ENCODE results near the gene PBX1. TPM values are rescaled to one million over a fixed set of nuclear protein-coding genes. Genes with fewer than 3 reads are reported as not detected.

Gene PBX1
- total RNA-seq, 1 donor from 2014 or later: 52.2 TPM

DNA sequence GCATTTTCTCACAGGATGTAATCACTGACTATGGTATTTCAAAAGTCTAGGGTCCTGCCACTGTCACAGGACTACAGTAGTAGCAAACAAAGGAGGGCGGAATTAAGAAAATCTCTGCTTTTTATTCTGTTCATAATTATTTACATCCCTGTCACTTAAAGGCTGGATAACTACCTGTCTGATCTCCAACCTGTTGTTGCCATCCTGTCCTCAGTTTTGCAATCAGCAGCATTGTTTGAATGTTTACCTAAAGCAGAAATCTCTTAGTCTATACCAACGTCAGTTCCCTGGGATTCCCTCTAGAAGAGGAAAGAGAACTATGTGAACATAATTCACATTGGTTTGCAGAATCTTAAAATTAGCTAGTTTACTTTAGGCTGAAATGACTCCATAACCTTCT is 218.5 kb downstream of the PBX1 start:
- no peak for DNase-seq (ENCODE audit: low spot score)
- intact Hi-C loops (cut with DNase I): no loop called here

DNA sequence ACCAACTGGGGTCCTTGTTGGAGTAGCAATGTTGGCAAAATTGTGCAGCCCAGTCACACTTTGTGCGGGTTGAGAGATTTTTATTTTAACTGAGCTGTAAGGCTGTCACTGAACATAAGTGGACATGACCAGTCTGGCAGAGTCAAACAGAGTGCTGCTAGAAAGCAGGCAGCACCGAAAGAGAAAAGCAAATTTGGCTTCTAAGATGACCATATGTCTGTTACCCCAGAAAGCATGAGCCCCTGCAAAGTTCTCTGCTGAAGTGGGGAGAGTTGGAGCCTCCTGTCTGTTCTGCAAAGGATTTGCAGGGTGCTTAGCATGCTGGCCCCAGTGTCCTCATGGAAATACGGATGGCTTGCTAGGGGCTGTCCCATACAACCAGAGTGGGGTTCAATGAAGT is 220.4 kb downstream of the PBX1 start:
- intact Hi-C loops (cut with DNase I): no loop called here
- DNase-seq (ENCODE audit: low spot score): no peak

DNA sequence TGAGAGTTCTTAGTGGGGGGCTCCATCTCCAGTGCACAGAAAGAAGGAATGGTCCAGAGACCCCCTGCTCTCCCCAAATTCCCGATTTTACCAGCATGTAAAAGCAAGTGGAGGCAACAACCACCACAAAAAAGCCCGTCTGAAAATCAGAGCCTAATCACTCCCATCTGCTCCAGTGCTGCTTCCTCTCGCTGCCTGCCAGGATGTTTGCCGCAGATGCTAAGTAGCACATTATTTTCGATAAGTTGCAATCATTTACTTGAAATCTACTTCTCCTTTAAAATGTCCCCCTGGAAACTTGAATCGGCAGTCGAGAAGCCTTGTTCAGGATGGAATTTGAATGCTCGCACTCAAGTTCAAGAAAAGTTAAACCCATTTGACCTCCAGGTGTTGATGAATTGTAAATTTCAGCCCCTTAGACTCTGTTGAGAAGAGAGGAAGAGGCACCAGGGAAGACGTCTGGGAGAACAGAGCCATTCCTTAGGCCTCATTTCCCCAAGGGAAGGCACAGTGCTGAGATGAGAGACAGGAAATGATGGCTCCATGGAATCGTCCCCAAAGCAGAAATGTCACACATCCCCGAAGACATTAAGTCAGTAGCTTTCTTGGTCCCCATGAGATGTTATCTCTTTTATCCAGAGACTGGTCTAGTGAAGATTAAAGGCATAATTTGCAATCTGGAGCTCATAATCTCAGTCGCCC is 221.3 kb downstream of the PBX1 start:
- intact Hi-C loops (cut with DNase I): loop anchor here (5.0 to 10.0 kb wide), 2 partner anchors 143 to 955 kb away; no protein-coding TSS in a partner anchor

GRCh38 chr1:164780863-164781262 is 221.9 kb downstream of the PBX1 start:
- intact Hi-C loops (cut with DNase I): loop anchor here (5.0 to 10.0 kb wide), 2 partner anchors 144 to 956 kb away; no protein-coding TSS in a partner anchor
- no peak for DNase-seq (ENCODE audit: low spot score)

More for the DNA sequence above, 221.3 kb downstream of the PBX1 start:
- no peak for DNase-seq (ENCODE audit: low spot score)

- DNase-seq (ENCODE audit: low spot score): no peak
- intact Hi-C loops (cut with DNase I): loop anchor here (5.0 to 10.0 kb wide), 2 partner anchors 145 to 957 kb away; no protein-coding TSS in a partner anchor
These were observed 223.0 kb downstream of the PBX1 start for GRCh38 chr1:164781972-164782371.

GRCh38 chr1:164783778-164784555 is 225.0 kb downstream of the PBX1 start:
- no peak for DNase-seq (ENCODE audit: low spot score)
- intact Hi-C loops (cut with DNase I): loop anchor here (5.0 to 10.0 kb wide), 2 partner anchors 147 to 959 kb away; no protein-coding TSS in a partner anchor

- no peak for DNase-seq (ENCODE audit: low spot score)
- intact Hi-C loops (cut with DNase I): loop anchor here (5.0 to 10.0 kb wide), 2 partner anchors 148 to 960 kb away; no protein-coding TSS in a partner anchor
These were observed 226.0 kb downstream of the PBX1 start for GRCh38 chr1:164784960-164785359.

DNA sequence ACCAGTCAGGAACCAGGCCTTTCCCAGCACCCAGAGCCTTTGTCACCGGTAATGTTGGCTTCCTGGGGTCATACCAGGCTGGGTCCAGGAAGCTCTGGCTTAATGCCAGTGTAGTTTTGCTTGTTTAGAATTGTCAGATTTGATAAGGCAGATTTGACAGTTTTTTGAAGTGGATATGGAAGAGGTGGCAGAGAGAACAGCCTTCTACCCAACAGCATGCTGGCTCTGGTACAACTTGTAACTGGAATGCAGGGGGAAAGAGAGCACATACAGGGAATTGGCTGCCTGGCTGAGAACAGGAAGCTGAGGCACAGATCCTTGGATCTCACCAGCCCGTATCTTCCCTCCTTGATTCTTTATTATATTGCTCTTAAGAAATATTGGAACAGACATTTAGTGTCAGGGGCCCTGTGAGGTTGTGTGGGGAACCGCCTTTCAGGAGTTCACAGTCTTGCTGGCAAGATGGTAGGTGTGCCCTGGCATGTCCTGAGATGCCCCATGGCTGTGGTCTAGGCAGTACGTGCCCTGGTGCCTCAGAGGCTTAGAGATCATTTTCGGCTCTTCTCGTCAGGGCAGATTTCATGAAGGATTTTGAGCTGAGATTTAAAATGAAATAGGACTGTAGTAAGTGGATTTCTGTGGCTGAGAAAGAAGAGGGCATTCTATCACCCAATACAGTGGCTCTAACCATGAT is 227.0 kb downstream of the PBX1 start:
- DNase-seq (ENCODE audit: low spot score): no peak

DNA sequence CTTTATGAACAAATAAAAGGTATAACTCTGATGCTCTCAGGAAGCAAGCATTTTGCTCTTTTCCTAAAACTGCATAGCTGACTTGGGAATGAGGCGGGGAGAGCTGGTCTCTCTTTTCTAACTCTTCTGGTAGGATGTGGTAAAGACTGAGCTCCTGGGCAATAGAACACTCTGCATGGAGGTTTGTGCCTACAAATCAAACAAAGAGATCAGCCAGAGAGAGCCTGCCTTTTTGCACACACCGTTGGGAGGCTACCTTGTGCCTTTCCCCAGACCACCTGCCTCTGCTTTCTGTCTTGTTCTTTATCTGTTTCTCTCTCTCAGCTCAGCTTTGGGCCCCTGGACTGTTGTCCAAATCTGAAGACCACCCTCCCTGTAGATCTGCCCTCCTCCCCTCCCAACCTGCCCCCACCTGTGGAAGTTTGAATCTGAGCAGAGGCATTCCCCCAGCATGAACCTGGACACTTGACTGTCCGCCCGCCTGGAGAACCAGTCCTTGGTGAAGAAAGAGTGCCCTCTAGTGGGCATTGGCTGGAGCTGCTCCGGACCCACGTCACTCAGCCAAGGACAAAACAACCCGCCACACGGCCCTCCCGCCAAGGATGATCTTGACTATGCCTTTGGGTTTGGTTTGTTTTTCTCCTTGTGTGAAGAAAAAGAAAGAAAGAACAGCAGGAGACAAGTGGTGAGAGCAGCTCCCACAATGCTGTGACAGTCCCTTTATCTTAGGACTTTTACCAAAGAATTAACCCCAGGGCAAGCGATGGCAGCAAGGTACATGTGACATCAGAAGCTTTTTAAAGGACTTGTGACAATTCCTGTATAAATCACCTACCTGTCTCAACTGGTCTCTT is 228.2 kb downstream of the PBX1 start:
- DNase-seq (ENCODE audit: low spot score): peak; percentile 88
- intact Hi-C loops (cut with DNase I): loop anchor here (2.0 to 10.0 kb wide), 5 partner anchors 74 to 962 kb away; partner anchors contain the start of gene PBX1

More for the DNA sequence above, 227.0 kb downstream of the PBX1 start:
- intact Hi-C loops (cut with DNase I): loop anchor here (2.0 to 10.0 kb wide), 5 partner anchors 73 to 961 kb away; partner anchors contain the start of gene PBX1

DNA sequence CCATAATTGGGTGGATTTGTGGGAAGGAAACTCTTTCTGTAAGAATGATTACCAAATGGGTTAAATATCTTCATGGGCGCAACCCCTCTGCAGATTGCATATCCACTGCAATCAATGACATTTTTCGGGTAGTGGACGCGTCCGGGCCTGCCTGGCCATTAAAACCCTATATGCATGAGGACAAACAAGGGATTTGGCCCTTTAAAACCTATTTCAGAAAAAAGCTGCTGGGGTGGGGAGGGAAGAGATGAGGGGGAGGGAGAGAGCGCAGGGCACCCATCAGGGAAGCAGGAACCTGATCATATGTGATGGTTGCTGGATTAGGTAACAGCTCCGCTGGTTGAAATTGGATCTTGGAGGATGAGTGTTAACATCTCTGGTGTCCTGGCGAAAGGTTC is 228.8 kb downstream of the PBX1 start:
- no peak for DNase-seq (ENCODE audit: low spot score)
- intact Hi-C loops (cut with DNase I): loop anchor here (2.0 to 10.0 kb wide), 5 partner anchors 75 to 963 kb away; partner anchors contain the start of gene PBX1

DNA sequence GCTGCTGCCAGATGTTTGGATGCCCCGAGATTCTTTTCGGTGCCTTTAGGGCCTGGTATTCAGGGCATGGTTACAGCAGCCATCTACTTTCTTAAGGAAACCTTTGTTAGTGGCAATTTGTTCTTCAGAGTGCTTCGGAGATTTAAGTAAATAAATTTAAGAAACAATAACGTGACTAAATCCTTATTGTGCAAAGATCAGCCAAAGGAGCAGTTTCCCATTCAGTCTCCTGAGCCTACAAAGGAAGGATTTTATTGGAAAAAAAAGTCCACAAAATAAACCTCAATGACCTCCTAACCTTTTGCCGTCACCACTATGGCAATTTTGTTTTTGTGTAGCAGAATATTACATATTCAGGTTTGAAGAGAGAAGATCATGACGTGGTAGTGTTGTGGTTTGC is 231.1 kb downstream of the PBX1 start:
- intact Hi-C loops (cut with DNase I): loop anchor here (5.0 to 10.0 kb wide), 2 partner anchors 1253 to 1375 kb away; no protein-coding TSS in a partner anchor

DNA sequence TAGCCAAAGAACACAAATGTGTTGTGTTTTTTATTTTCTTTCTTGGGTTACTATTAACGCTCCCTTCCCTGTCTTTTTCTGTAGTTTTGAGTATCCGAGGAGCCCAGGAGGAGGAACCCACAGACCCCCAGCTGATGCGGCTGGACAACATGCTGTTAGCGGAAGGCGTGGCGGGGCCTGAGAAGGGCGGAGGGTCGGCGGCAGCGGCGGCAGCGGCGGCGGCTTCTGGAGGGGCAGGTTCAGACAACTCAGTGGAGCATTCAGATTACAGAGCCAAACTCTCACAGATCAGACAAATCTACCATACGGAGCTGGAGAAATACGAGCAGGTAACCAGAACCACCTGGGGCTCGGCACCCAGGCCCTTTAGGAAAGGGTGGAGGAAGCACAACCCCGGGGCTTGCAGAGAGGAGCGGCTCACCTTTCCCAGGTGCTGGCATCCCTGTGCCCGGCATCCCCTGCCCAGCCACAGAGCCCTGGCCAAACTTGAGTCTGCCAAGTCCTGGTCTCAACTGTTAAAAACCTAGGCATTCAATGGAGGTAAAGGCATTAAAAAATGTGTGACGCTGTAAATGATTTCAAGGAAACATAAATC is 233.5 kb downstream of the PBX1 start:
- no peak for DNase-seq (ENCODE audit: low spot score)
- intact Hi-C loops (cut with DNase I): loop anchor here (5.0 to 10.0 kb wide), 2 partner anchors 1255 to 1378 kb away; no protein-coding TSS in a partner anchor

More for the DNA sequence above, 231.1 kb downstream of the PBX1 start:
- no peak for DNase-seq (ENCODE audit: low spot score)

- DNase-seq (ENCODE audit: low spot score): no peak
- intact Hi-C loops (cut with DNase I): loop anchor here (5.0 to 10.0 kb wide), 2 partner anchors 1257 to 1380 kb away; no protein-coding TSS in a partner anchor
These were observed 235.4 kb downstream of the PBX1 start for GRCh38 chr1:164794356-164794755.

GRCh38 chr1:164796916-164797315 is 237.9 kb downstream of the PBX1 start:
- intact Hi-C loops (cut with DNase I): loop anchor here (5.0 to 10.0 kb wide), 2 partner anchors 115 to 1382 kb away; no protein-coding TSS in a partner anchor
- DNase-seq (ENCODE audit: low spot score): no peak

DNA sequence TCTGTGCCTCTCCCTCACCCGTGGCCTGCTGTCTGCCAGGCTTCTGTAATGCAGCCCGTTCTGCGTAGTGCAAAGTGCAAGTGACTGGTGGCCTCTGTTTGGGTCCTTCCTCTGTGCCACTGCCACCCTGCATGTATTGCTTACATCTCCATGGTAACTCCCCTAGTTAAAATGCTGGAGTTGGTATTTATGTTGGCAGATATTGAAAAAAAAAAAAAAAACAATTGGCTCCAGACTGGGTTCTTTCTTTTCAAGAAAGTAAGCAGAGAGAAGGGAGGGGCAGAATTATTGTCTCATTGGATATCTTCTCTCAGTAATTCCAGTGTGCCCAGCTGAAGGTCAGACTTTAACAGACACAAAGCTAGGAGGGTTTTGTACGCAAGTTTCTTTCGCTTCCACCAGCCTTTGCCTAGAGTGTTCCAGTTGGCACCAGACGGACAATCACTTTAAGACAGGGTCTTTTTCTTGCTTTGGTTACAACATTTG is 242.3 kb downstream of the PBX1 start:
- DNase-seq (ENCODE audit: low spot score): no peak
- intact Hi-C loops (cut with DNase I): no loop called here

DNA sequence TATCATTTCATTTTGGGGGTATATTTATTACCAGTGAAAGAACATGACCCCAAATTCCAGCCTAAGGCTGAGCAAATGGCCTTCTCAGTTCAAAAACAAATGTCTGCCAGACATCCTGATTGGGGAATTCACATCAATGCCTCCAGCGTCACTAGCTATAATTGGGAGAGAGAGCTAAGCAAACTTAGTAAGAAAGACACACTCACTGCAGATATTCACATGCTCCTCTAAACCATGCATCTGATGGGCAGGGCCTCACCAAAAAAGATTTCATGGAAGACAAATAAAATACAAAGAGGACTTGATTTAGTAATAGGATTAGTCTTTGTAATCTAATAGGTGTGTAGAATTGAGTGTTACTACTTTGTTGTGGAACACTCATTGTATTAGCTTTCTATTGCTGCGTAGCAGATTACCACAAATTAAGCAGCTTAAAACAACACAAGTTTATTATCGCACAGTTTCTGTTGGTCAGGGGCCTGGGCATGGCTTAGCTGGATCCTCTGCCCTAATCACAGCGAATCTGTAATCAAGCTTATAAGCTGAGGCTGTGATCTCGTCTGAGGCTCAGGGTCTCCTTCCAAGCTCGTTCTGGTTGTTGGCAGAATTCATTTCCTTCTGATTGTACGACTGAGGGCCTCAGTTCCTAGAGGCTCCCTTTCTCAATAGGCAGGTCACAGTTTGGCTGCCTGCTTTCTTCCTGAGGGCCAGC is 243.0 kb downstream of the PBX1 start:
- no peak for DNase-seq (ENCODE audit: low spot score)
- intact Hi-C loops (cut with DNase I): no loop called here

DNA sequence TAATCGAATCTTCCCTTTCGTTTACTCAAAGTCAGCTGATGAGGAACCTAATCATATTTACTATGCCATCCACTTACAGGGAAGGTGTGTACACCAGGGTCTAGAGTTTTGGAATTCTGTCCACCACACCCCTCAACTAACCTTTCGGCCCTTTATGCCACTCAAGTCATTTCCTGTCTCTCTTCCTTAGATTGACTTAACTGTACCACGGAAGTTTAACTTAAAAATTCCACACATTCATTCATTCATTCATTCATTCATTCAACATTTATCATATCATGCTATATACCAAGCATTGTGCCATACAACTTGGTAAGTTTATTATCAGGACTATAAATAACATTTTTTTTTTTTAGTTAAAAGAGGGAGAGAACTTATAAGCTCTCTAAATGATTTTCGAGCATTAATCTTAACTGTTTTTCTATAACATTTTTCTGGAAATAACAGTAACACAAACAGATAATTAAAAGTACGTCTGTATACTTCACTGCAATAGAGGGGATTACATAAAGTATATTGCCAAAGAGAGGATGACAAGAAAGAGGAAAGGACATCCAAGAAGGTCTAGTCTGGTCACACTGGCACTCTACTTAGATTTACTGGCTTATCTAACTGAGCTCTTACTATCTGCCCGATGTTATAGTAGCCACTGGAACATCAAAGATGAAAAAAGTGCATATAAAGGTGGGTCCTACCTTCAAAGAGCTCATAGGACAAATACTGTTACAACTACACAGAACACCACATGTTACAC is 243.7 kb downstream of the PBX1 start:
- intact Hi-C loops (cut with DNase I): no loop called here
- no peak for DNase-seq (ENCODE audit: low spot score)

Measured in cardiac septum (tissue), 1 donor.